Tibial artery (tissue), 4 donors: ENCODE results near the gene GALNT2.

Experiments used
- DNase-seq, 2 donors: peaks; one replicate each; pipeline ENCODE4 v3.0.0-alpha.2; 2019
- H3K27ac ChIP-seq, 2 donors: fragments of 200-600 bp; sonication (generic) in 1 of 2; 1 replicate in 1 of 2; 2 replicates in 1 of 2; pipeline ENCODE4 v1.5.1; 2018 to 2019; ENCODE audit warnings: mild to moderate bottlenecking in 1 of 2
- H3K27me3 ChIP-seq, 2 donors: fragments of 200-600 bp; sonication (generic) in 1 of 2; one replicate each; pipeline versions ENCODE4 v1.5.1 to v1.6.0; 2016 to 2019
- H3K36me3 ChIP-seq, 3 donors: fragments of 200-600 bp; sonication (generic) in 2 of 3; one replicate each; pipeline ENCODE4 v1.5.1; 2016 to 2019; ENCODE audit warnings: mild to moderate bottlenecking in 2 of 3
- H3K4me1 ChIP-seq, 4 donors: fragments of 200-600 bp; sonication (generic) in 2 of 4; 1 replicate in 3 of 4; 2 replicates in 1 of 4; pipeline ENCODE4 v1.5.1; 2016 to 2019
- H3K4me3 ChIP-seq, 2 donors: fragments of 200-600 bp; sonication (generic) in 1 of 2; 1 replicate in 1 of 2; 2 replicates in 1 of 2; pipeline ENCODE4 v1.5.1; 2018 to 2019; ENCODE audit warnings: mild to moderate bottlenecking in 2 of 2
- H3K9me3 ChIP-seq, 3 donors: fragments of 200-600 bp; sonication (generic) in 1 of 3; one replicate each; pipeline ENCODE4 v1.5.1; 2016 to 2019
- CTCF ChIP-seq, 2 experiments: fragments of 200-600 bp in 1 of 2; fragments of 450-650 bp in 1 of 2; IDR thresholded peaks; one replicate each; pipeline ENCODE4 v1.5.1; 2017 to 2019; ENCODE audit warnings: antibody characterized with exemption in 2 of 2, mild to moderate bottlenecking in 1 of 2, moderate library complexity in 1 of 2
- intact Hi-C: fragments of 100-400 bp; cut with DNase I; formaldehyde crosslinking; loops from one replicate; pipeline ENCODE4 v1.15.0; 2023; ENCODE audit warnings: low total_unique reads

The GALNT2 gene

DNA sequence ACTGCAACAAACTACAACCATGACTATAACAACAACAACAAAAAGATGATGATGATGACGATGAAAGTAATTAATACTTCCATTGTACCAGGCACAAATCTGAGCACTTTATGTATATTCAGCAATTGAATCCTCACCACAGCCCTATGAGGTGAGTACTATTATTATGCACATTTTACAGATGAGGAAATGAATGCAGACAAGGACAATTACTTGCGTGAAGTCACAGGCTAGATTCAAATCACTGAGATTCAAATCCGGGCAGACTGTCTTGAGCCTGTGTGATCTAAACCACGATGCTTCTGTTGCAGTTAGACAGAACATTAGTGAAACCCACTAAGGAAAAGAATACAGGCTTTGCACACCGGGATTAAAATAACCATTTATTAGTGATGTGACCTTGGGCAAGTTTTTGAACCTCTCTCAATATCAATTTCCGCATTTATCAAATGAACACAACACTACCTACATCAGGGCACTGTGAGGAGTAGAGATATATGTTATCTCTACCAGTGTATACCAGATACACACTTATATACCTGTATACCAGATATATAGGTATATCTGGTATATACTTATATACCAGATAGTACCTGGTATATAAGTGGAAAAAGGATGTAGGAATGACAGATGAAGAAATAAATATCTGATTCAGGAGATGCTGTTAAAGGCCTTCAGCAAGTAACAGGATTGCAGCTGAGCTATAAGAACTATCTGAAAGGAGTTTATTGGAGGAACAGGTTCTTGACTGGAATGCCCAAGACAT lies 34.3 kb upstream of the GALNT2 start:
- H3K4me1 ChIP-seq = no peaks in the 10 kb centered on the region
- no peaks in the 10 kb centered on the region for H3K27me3 ChIP-seq
- DNase-seq = no peak
- H3K27ac ChIP-seq = no peak overlapping the region
- intact Hi-C loops = no loop called here
- H3K4me3 ChIP-seq = no peak overlapping the region
- peaks cover 4 to 16% (median 5%) of the 10 kb centered on the region in 3 donors for H3K9me3 ChIP-seq
- H3K36me3 ChIP-seq = no peaks in the 10 kb centered on the region
- no peak for TF ChIP-seq CTCF (IDR thresholded peaks at IDR 0.05)

DNA sequence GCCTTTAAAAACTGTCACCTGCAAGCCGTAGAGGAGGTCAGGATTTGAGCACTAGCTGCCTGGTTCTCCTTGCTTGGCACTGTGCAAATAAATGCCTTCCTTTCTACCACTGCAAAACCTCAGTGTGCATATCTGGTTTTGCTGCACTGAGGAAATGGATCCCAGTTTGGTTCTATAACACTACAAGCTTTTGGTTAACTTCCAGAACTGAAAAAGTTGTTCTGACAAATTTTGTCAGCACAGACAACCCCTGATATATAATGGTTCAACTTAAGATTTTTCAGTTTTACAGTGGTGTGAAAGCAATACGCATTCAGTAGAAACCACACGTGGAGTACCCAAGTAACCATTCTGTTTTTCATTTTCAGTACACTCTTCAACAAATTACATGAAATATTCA lies 29.8 kb upstream of the GALNT2 start:
- Histone ChIP-seq H3K36me3 (no peaks in the 10 kb centered on the region), H3K27ac (no peak overlapping the region), H3K4me3 (no peak overlapping the region), H3K27me3 (no peaks in the 10 kb centered on the region), H3K4me1 (no peaks in the 10 kb centered on the region), H3K9me3 (peaks cover 4 to 16% (median 5%) of the 10 kb centered on the region in 3 donors)
- TF ChIP-seq CTCF (IDR thresholded peaks at IDR 0.05) = no peak
- DNase-seq = no peak
- intact Hi-C loops = no loop called here

- no peak for DNase-seq
- intact Hi-C loops = no loop called here
Measured at GRCh38 chr1:230040440-230040839, 26.6 kb upstream of the GALNT2 start.

GRCh38 chr1:230043081-230043480 lies 24.0 kb upstream of the GALNT2 start:
- Histone ChIP-seq H3K36me3 (no peaks in the 10 kb centered on the region), H3K27me3 (no peaks in the 10 kb centered on the region), H3K4me1 (no peaks in the 10 kb centered on the region), H3K9me3 (no peaks in the 10 kb centered on the region), H3K4me3 (no peak overlapping the region), H3K27ac (no peak overlapping the region)
- intact Hi-C loops = no loop called here
- TF ChIP-seq CTCF (IDR thresholded peaks at IDR 0.05) = no peak
- DNase-seq = no peak

More at GRCh38 chr1:230040440-230040839, 26.6 kb upstream of the GALNT2 start:
- Histone ChIP-seq H3K4me1 (no peaks in the 10 kb centered on the region), H3K27me3 (no peaks in the 10 kb centered on the region), H3K9me3 (peaks cover 0 to 16% (median 5%) of the 10 kb centered on the region in 3 donors), H3K36me3 (no peaks in the 10 kb centered on the region), H3K27ac (no peak overlapping the region), H3K4me3 (no peak overlapping the region)
- TF ChIP-seq CTCF (IDR thresholded peaks at IDR 0.05) = no peak

GRCh38 chr1:230044729-230045128 lies 22.3 kb upstream of the GALNT2 start:
- H3K9me3 ChIP-seq = no peaks in the 10 kb centered on the region
- H3K4me3 ChIP-seq = no peak overlapping the region
- H3K36me3 ChIP-seq = no peaks in the 10 kb centered on the region
- H3K4me1 ChIP-seq = no peaks in the 10 kb centered on the region
- no peak overlapping the region for H3K27ac ChIP-seq
- DNase-seq = no peak
- no peaks in the 10 kb centered on the region for H3K27me3 ChIP-seq
- intact Hi-C loops = no loop called here
- TF ChIP-seq CTCF (IDR thresholded peaks at IDR 0.05) = no peak
